Activated naive CD4-positive, alpha-beta T cell treated with anti-CD3 and anti-CD28 coated beads, Interleukin-2, amount 50 U/mL, for 24 hours (primary cell): ENCODE results near the gene HOTAIR.

ENCODE experiments used
- H3K27ac Mint-ChIP-seq: one replicate; pipeline ENCODE4 v1.8.0; 2021; ENCODE audit warnings: mild to moderate bottlenecking, mixed read lengths
- H3K27me3 Mint-ChIP-seq: one replicate; pipeline ENCODE4 v1.8.0; 2021; ENCODE audit warnings: mixed read lengths
- H3K36me3 Mint-ChIP-seq: one replicate; pipeline ENCODE4 v1.8.0; 2021; ENCODE audit warnings: mixed read lengths
- H3K4me1 Mint-ChIP-seq: one replicate; pipeline ENCODE4 v1.8.0; 2021; ENCODE audit warnings: mixed read lengths
- H3K4me3 Mint-ChIP-seq: one replicate; pipeline ENCODE4 v1.8.0; 2021; ENCODE audit warnings: mild to moderate bottlenecking, mixed read lengths
- H3K9me3 Mint-ChIP-seq: one replicate; pipeline ENCODE4 v1.8.0; 2021; ENCODE audit warnings: mixed read lengths

Gene HOTAIR

GRCh38 chr12:53977596-53978445 lies 3.1 kb upstream of the HOTAIR start:
- Mint-ChIP-seq H3K27ac (peak overlapping the region; percentile 35), H3K4me1 (peaks cover 19% of the 10 kb centered on the region), H3K27me3 (peaks cover 73% of the 10 kb centered on the region), H3K36me3 (peaks cover 7% of the 10 kb centered on the region), H3K9me3 (no peaks in the 10 kb centered on the region), H3K4me3 (no peak overlapping the region)

- Mint-ChIP-seq H3K27me3 (peaks cover 76% of the 10 kb centered on the region), H3K9me3 (no peaks in the 10 kb centered on the region), H3K4me1 (peaks cover 20% of the 10 kb centered on the region), H3K4me3 (no peak overlapping the region), H3K36me3 (peaks cover 7% of the 10 kb centered on the region), H3K27ac (peak overlapping the region; percentile 46)
Observed at GRCh38 chr12:53976823-53977595, 2.3 kb upstream of the HOTAIR start.

- Mint-ChIP-seq H3K4me1 (peaks cover 20% of the 10 kb centered on the region), H3K27ac (peak overlapping the region; percentile 46), H3K4me3 (no peak overlapping the region), H3K9me3 (no peaks in the 10 kb centered on the region), H3K36me3 (peaks cover 7% of the 10 kb centered on the region), H3K27me3 (peaks cover 76% of the 10 kb centered on the region)
Observed at GRCh38 chr12:53976172-53976822, 1.5 kb upstream of the HOTAIR start.

GRCh38 chr12:53975479-53976152 lies 862 bp upstream of the HOTAIR start:
- Mint-ChIP-seq H3K9me3 (no peaks in the 10 kb centered on the region), H3K4me3 (peak overlapping the region; percentile 68), H3K4me1 (peaks cover 20% of the 10 kb centered on the region), H3K27ac (no peak overlapping the region), H3K36me3 (peaks cover 7% of the 10 kb centered on the region), H3K27me3 (peaks cover 76% of the 10 kb centered on the region)

DNA sequence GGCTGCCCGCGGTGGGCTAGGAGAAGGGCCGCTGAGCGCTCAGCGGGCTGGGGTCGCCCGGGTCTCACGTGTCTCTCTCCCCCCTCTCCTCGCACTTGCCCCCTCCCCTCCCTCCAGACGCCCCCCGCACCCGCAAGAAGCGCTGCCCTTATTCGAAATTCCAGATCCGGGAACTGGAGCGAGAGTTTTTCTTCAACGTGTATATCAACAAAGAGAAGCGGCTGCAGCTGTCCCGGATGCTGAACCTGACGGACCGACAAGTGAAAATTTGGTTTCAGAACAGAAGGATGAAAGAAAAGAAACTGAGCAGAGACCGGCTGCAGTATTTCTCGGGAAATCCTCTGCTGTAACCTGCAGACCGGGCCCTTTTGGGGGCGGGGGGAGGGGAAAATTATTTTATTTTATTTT lies 314 bp upstream of the HOTAIR start:
- no peaks in the 10 kb centered on the region for H3K9me3 Mint-ChIP-seq
- H3K27ac Mint-ChIP-seq, result no peak overlapping the region
- H3K36me3 Mint-ChIP-seq, result peaks cover 3% of the 10 kb centered on the region
- H3K4me1 Mint-ChIP-seq, result peaks cover 20% of the 10 kb centered on the region
- peaks cover 75% of the 10 kb centered on the region for H3K27me3 Mint-ChIP-seq
- H3K4me3 Mint-ChIP-seq, result no peak overlapping the region

DNA sequence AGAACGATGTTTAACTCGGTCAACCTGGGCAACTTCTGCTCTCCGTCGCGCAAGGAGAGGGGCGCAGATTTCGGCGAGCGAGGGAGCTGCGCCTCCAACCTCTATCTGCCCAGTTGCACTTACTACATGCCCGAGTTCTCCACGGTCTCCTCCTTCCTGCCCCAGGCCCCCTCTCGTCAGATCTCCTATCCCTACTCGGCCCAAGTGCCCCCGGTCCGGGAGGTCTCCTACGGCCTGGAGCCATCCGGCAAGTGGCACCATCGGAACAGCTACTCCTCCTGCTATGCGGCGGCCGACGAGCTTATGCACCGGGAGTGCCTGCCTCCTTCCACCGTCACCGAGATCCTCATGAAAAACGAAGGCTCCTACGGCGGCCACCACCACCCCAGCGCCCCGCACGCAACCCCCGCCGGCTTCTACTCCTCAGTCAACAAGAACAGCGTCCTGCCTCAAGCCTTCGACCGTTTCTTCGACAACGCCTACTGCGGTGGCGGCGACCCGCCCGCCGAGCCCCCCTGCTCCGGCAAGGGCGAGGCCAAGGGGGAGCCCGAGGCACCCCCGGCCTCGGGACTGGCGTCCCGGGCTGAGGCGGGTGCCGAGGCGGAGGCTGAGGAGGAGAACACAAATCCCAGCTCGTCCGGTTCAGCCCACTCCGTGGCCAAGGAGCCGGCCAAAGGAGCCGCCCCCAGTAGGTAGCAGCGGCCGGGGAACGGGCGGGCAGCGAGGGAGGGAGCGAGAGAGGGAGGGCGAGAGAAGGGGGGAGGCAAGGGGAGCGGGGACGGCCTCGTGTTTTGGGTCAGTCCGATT lies 1.3 kb downstream of the HOTAIR start:
- Mint-ChIP-seq H3K4me3 (peak overlapping the region; percentile 43), H3K9me3 (no peaks in the 10 kb centered on the region), H3K4me1 (peaks cover 20% of the 10 kb centered on the region), H3K27me3 (peaks cover 74% of the 10 kb centered on the region), H3K36me3 (peaks cover 3% of the 10 kb centered on the region), H3K27ac (peak overlapping the region; percentile 61)

DNA sequence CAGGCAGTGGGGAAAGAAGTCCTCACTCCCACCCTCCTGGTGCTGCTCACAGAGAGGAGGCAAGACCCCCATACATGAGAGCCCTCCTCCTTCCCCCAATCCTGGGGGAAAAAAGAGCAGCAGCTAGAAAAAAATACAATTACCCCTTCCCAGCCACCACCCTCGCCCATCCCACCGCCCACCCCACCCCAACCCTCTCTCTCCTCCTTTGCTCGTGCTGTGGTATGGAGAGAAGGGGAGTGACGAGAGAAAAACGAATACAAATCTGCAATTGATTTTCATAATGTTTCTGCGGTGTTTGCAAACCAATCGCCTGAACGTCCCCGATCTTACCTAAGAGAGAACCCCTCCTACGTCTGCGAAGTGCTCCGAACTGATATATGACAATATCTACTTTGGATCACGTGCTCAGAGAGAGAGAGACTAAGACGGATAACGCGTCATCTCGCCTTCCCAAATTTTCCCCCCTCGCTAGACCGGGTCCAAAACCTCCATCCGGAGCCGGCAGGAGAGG lies 2.0 kb downstream of the HOTAIR start, which contains the start of gene HOXC11:
TSS of gene HOXC11 (plus strand) at position 405 of the 514 bp plus-strand sequence. CDS start 116 bp downstream, outside the sequence.
- H3K4me1 Mint-ChIP-seq, result peaks cover 20% of the 10 kb centered on the region
- H3K27me3 Mint-ChIP-seq, result peaks cover 76% of the 10 kb centered on the region
- no peaks in the 10 kb centered on the region for H3K9me3 Mint-ChIP-seq
- H3K36me3 Mint-ChIP-seq, result peaks cover 3% of the 10 kb centered on the region
- peak within 1 kb of the TSS; percentile 61 for H3K27ac Mint-ChIP-seq
- peak within 1 kb of the TSS; percentile 43 for H3K4me3 Mint-ChIP-seq

GRCh38 chr12:53972152-53972702 lies 2.5 kb downstream of the HOTAIR start:
- Mint-ChIP-seq H3K27ac (no peak overlapping the region), H3K36me3 (peaks cover 5% of the 10 kb centered on the region), H3K27me3 (peaks cover 76% of the 10 kb centered on the region), H3K4me1 (peaks cover 25% of the 10 kb centered on the region), H3K4me3 (no peak overlapping the region), H3K9me3 (no peaks in the 10 kb centered on the region)

GRCh38 chr12:53971686-53972085 lies 3.1 kb downstream of the HOTAIR start:
- peaks cover 76% of the 10 kb centered on the region for H3K27me3 Mint-ChIP-seq
- H3K4me3 Mint-ChIP-seq, result no peak overlapping the region
- peaks cover 26% of the 10 kb centered on the region for H3K4me1 Mint-ChIP-seq
- peak overlapping the region; percentile 31 for H3K27ac Mint-ChIP-seq
- H3K36me3 Mint-ChIP-seq, result peaks cover 5% of the 10 kb centered on the region
- no peaks in the 10 kb centered on the region for H3K9me3 Mint-ChIP-seq

- Mint-ChIP-seq H3K4me1 (peaks cover 32% of the 10 kb centered on the region), H3K27ac (no peak overlapping the region), H3K27me3 (peaks cover 79% of the 10 kb centered on the region), H3K4me3 (no peak overlapping the region), H3K36me3 (peaks cover 5% of the 10 kb centered on the region), H3K9me3 (no peaks in the 10 kb centered on the region)
Observed at GRCh38 chr12:53971129-53971528, 3.6 kb downstream of the HOTAIR start.

DNA sequence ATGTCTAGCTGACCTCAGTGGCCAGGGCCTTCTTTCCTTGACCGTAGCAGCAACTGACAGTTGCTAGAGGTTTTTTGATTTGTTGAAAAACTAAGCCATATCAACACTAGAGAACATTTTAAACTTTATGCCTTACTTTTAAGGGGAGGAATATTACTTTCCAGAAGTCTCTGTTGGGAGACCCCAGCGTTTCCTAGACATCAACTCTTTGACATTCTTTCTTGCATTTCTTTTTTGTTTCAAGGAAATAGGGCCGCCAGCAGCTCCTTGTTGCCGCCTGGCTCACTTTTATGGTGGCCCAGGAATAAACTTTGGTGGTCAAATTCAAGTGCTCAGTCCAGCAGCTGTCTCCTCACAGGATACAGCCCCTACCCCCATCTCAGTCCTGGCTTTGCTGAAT lies 4.3 kb downstream of the HOTAIR start:
- peaks cover 79% of the 10 kb centered on the region for H3K27me3 Mint-ChIP-seq
- no peak overlapping the region for H3K4me3 Mint-ChIP-seq
- no peak overlapping the region for H3K27ac Mint-ChIP-seq
- no peaks in the 10 kb centered on the region for H3K9me3 Mint-ChIP-seq
- H3K36me3 Mint-ChIP-seq, result peaks cover 6% of the 10 kb centered on the region
- peaks cover 33% of the 10 kb centered on the region for H3K4me1 Mint-ChIP-seq

DNA sequence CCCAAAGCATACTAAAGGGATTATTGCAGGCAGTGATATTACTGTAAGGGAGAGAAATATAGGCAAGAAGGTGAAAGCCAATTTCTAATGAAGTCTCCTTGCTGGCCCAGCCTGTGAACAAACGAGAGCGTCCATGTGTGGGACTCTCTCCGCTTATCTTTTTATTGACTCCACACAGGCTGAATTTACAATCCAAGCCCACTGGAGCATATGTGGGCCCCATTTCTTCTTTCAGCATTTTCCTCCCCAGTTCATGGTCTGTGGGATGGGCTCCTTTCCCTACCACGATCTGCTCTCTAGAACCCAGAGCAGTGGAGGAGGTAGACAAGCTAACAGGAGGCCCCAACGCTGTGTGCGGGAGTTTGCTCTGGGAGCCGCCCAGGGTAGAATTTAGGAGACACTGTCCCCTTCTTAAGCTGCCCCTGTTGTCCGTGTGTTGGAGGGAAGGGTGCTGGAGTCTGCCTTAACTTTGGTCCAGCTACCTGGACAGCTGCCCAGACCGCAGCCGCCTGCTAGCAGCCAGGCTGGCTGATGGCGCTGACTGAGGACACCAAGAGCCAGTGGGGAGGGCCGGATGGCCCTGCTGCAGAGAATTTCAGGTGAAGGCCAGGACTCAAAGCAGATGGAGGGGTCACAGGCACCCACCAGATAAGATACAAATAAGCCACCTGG lies 5.0 kb downstream of the HOTAIR start:
- H3K9me3 Mint-ChIP-seq, result no peaks in the 10 kb centered on the region
- peaks cover 8% of the 10 kb centered on the region for H3K36me3 Mint-ChIP-seq
- no peak overlapping the region for H3K4me3 Mint-ChIP-seq
- no peak overlapping the region for H3K27ac Mint-ChIP-seq
- peaks cover 35% of the 10 kb centered on the region for H3K4me1 Mint-ChIP-seq
- peaks cover 82% of the 10 kb centered on the region for H3K27me3 Mint-ChIP-seq

GRCh38 chr12:53968214-53969127 lies 6.3 kb downstream of the HOTAIR start:
- peaks cover 11% of the 10 kb centered on the region for H3K36me3 Mint-ChIP-seq
- peaks cover 7% of the 10 kb centered on the region for H3K9me3 Mint-ChIP-seq
- H3K4me3 Mint-ChIP-seq, result no peak overlapping the region
- peaks cover 91% of the 10 kb centered on the region for H3K27me3 Mint-ChIP-seq
- peak overlapping the region; percentile 53 for H3K27ac Mint-ChIP-seq
- H3K4me1 Mint-ChIP-seq, result peaks cover 42% of the 10 kb centered on the region
